GM18907 (cell line): ENCODE measurements around the gene HTRA1.

Experiments
- ATAC-seq: cut with Tn5 transposase; IDR thresholded peaks from one replicate; pipeline ENCODE4 v1.9.1; 2021; ENCODE audit warnings: mild to moderate bottlenecking, moderate library complexity; ENCODE audit not compliant: unreplicated experiment

The HTRA1 gene

DNA sequence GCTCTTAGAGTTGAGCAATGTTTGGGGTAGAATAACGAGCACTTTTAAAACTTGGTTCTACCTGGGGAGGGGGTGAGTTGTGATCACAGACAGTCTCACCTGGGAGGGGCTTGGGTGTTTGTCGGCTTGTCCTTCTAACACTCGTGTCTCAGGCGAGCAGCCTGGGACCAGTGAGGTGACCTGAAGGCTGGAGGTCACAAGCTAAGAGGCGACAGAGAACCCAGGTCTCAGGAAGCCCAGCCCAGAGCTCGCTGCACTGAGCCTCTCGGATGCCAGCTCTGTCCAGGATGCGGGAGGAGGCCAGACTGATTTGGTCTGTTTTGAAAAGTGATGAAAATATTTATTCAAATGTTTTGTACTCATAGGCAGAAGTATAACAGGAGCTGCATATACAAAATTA lies 11.8 kb downstream of the HTRA1 start:
- no peak for ATAC-seq

DNA sequence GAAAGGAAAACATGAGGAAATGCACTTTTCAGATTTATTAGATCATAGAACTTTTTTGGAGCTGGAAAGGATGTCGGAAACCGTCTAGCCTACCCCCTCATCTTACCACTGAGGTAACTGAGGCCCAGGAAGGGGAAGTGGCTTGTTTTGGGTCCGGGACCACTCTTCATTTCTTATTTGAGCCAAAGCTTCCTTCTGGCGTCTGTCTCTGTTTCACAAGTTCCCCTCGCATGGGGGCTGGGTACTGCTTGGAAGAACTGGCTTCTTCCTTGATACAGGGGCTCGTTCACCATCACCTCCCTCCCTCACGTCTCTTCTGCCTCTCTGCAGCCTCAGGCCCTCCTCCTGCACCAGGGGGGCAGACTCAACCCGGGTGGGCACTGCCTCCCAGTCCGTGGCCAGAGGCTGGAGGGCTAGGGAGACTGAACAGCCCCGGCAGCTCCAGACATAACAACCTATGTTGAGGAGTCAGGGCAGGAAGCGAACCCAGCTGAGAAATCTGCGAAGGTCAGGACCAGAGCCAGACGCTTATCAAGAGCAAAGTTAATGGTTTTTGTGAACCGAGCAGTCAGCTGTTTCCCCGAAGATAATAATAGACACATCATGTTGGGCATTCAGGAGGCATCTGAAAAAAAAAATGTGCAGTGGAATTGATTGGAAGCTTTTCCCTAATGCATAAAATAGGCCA lies 12.9 kb downstream of the HTRA1 start:
- ATAC-seq = no peak

DNA sequence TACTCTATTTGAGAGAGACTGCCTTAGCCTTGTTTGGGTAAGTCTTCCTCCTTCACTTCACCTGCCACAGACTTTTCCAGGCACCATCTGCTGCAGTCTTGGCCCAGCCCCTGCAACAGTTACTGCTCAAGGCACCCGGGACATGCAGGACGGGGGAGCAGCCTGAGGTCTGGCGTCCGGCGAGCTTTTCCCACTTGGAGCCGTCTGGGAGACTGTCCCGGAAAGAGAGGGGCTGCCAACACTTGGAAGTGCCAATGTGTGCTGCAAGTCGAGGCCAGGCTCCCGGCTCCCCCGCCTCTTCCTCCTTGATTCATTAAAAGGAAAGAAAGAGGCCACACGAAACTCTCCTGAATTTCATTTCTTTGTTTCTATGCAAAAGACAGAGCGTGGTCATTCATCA lies 13.7 kb downstream of the HTRA1 start:
- no peak for ATAC-seq

DNA sequence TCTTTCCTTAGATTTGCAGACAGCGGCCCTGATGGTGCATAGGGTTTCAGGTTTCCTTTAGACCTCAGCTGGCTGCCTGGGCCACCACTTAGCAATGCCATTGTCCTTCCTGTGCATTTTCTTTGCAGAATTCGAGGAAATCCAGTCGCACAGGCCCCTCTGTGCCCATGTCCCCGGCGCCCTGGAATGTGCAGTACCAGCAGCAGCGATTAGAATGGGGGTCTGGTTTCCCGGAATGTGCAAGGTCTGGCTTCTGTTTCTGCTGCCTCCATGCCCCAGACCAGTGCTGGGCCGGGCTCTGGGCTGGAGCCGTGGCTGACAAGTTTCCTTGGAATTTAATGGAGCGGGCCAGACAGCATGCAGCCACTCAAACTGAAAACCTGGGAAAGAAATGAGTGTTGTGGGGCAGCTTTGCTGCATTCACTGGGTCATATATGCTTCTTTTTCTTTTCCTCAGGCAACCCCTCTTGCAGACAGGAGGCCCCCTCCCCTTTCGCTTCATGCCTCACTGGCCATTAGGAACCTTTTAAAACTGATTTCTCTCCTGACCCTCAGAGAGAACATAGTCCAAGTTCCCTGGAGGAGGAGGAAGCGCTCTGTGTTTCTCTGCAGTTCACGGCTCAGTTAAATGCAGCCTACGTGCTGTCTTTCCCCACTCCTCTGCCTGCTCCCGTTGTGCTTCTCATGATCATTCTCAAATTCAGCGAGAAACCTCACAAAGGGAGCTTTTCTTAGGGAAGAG lies 14.4 kb downstream of the HTRA1 start:
- ATAC-seq = no peak

DNA sequence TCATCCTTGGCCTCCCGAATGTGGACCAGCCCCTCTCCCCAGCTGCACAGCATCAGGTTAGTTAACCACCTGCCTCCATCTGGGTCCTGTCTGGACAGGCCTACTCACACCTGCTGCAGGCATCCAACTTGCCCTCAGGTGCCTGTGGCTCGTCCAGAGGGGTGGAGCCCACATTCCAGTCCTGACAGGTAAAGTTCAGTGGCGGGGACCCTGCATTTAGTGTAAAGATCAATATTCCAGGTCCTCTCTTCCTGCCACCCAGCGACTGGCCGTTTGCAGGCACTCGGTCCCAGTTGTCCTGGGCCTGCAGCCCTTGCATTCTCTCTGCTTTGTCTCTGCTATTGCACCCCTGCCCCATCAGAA lies 15.0 kb downstream of the HTRA1 start:
- ATAC-seq = no peak

DNA sequence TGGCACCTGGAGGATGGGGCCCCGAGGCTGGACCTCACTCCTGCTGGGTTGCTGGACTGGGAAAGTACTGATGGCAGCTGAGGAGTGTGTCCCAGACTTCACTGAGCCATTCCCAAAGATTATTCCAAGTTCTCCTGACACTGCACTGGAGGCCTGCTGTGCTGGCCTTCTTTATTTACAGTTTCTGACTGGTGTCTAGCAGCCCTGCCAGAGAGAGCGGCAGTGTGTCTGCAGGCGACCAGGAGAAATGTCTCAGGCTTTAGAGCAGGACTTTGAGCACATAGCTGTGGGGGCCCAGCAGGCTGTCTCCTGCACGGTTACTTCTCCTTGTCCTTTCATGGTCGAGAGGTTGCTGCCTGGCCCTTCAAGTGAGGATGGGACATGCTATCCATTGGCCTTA lies 16.1 kb downstream of the HTRA1 start:
- ATAC-seq = no peak

DNA sequence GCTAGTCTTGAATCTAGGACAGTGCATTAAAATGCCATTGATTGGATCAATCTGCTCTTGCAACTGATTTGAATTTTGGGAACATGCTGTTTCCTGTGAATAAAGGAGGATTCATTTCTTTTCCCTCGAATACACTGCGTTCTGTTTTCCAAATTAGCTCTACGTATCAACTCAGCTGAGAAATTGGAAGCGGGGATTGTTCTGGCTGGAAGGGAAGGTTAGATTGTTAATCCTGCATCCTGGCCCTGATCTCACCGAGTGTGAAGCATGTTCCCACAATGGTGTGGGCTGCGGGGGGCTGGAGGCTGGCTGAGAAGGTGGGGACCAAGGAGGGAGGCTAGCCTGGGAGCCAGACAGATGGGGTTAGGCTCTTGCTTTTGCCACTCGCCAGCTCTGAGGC lies 17.6 kb downstream of the HTRA1 start:
- no peak for ATAC-seq

DNA sequence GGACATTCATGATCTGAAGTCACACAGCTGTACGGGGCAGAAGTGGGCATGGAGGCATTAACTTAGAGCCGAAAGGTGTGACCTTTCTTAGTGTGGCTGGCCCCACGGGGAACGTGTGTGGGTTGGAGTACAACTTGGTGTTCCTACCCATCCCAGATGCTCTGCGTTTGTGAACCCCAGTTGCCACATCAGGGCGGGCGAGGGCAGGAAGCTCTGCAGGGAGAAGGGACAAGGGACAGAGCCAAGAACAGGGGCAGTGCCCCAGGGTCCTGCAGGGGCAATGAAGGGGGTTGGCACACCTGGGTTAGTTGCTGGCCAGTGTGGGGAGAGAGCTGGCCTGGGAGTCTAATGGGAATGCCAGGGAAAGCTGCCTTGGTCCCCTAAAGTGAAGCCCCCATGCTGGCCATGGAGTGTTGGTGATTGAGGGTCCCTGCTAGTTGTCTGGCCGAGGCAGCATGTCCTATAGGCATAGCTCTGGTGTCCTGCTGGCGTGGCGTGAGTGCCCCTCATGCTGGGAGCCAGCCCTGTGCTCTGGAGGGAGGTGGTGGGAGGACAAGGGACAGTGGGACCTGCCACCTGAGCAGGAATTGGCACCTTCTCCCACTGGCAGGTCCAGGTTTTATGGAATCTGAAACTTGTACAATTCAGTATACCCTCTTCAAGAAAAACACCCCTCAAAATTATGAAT lies 18.9 kb downstream of the HTRA1 start:
- no peak for ATAC-seq

DNA sequence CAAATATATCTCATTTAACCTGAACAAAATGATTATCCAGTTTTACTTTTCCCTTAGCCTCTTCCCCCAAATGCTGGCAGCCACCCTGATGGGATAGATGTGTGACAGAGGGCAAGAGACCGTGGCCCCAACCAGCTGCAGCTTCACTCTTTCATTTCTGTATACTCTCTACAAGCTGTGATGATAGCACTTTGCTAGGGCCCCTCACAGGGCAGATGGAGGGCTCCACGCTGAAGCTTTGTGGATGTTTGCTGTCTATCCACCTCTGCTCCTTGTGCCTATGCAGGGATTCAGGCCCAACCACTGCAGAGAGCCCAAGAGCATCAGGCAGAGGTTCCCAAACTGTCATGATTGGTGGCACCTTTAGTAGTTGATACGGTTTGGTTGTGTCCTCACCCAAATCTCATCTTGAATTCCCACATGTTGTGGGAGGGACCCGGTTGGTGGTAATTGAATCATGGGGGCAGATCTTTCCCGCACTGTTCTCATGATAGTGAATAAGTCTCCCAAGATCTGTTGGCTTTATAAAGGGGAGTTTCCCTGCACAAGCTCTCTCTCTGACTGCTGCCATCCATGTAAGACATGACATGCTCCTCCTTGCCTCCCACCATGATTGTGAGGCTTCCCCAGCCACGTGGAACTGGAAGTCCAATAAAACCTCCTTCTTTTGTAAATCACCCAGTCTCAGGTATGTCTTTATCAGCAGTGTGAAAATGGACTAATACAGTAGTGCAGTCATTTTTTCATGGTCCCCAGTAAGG lies 20.1 kb downstream of the HTRA1 start:
- ATAC-seq = no peak

DNA sequence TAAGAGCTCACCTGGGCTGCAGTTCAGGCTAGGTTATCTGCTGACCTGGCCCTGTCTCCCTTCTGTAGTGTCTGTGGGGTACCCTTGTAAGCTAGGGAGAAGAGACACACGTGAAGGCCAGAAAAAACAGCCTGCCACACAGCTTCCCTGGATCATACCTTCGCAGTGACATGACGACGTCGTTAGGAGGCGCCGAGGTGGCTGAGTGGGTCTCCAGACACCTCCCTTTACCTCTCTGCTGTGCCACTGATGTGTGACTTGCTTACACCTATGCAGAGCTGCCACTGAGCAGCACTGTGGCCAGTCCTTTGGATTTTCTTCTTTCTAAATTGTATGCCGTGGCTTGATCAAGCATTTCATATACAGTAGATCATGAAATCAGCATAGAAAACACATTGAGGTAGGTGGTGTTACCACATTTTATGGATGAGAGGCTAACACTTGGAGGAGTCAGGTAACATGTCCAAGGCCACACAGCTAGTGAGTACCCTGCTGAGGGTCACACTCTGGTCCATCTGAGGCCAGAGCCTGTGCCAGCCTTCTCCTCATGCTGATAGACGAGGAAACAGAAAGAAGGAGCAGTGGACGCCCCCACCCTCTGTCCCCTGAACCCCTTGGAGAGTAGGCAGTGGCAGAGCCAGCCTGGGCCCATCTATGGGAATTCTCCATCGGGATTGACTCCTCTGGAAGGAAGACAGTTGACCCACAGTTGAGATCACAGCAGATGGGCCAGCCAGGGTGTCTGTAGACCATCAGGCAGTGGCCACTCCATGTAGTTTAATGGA lies 23.1 kb downstream of the HTRA1 start:
- no peak for ATAC-seq

DNA sequence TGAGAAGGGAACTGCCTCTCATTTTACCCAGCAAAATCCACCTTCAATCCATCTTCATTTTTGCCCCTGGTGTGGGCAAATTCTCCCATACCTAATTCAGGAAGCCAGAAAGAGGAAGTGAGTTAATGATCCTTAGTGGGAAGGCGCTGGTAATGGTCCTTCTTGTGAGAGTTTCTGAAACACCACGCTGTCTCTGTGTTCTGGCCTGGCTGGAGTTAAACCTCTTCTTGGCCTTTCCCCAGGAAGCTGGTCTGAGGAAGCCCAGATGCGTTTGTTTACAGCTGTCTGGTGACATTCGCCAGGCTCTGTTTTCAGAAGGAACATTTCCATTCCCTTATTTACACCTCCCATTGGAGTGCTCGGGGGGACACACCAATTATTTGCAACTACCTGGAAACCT lies 24.3 kb downstream of the HTRA1 start:
- no peak for ATAC-seq

DNA sequence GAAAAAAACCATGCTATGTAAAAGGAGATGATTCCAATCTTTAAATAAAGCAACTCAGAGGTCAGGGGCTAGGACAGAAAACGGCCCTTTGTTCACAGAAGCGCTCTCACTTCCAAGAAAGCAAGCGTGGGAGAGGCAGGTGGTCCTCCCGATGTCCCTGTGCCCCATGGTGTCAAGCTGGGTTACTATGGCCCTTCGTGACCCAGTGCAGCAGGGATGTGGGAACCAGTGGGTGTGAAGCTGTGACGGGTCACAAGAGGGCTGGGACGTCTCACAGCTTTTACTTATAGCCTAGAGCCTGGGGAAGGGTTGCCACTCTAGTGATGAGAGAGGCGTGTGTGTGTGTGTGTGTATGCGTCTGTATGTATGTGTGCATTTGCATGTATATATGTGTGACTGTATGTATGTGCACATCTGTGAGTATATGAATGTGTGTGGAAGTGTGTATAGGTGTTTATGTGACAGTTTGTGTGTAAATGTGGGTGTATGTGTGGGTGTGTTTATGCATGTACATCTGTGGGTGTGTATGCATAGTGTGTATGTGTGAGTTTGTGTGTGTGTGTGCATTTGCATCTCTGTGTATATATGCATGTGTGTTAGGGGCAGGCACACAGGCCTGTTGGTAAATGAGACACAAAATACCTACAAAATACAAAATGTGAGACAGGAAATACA lies 25.2 kb downstream of the HTRA1 start:
- ATAC-seq = no peak

DNA sequence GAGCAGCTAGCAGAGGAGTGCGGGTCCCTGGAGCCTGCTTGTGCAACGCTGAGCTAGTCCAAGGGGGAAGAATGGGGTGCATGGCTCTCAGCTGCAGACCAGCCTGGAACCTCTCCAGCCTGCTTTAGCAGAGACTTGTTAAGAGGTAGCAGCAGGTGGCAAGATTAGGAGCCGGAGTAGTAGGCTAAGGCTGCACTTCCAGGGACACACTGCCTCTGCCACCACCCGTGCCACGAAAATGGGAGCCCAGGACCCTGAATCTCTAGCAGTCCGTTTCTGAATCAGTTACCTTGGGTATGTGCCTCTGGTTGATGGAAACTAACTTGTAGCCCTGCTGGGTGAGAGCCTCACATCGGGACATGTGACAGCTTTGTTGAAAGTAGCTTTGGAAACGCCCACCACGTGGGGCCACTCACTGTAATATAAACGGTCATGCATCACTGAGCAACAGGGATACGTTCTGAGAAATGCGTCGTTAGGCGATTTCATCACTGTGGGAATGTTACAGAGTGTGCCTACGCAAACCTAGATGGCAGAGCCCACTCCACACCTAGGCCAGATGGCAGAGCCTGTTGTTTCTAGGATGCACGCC lies 25.9 kb downstream of the HTRA1 start:
- no peak for ATAC-seq

DNA sequence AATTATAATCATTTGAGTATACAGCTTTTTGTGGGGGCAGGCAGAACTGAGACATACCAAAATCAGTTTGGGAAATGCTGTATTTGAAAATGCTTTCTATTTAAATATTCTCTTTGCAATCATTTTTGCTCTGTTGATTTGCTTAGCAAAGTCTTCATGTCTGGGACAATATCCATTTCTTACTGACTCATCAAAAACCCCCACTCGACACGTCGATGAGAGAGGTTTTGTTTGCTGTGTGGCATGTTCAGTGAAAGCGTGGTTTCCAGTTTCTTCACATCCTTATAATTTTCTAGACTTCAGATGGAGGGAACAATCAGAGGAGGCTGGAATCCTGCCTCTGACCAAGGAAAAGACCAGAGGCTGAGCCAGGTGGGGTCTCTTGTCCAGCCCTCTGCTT lies 28.9 kb downstream of the HTRA1 start:
- ATAC-seq = no peak

DNA sequence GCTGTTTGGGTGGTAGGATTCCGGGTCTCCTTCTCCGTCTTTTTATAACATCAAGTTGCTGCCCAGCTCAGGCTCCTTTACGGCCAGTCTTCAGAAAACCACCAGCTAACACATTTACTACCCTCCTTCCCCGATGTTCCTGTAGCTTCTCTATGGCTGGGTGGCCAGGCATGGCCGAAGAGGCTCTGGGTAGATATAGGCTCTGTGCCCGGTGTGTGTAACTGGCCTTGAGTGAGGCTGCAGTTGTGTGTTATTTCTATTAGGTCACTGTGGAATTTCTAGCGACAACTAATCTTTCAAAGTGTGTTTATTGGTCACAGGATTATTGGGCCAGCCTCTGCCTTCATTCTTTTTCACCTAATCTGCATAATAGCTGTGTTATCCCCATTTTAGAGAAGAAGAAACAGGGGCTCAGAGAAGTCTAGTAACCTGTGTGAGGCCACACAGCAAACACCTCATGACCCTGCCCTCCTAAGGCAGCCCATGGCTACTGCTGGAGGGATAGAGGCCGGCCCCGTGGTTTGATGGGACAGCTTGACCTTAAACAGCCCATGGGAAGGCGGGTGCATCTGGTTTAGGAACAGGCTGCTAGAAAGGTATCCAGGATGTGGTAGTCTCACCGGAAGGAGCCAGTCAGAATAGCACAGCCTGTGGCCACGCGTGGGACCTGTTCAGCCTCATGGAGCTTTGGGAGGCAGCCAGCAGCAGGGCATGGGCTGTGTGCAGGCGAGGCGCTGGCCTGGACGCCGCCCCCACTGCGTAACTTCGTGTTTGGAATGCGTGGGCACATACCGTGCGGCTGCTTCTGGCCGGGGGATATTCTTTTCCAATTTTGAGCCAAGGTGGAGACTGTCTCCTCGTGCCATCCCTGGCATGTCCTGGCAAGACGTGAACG lies 29.7 kb downstream of the HTRA1 start:
- ATAC-seq = no peak

DNA sequence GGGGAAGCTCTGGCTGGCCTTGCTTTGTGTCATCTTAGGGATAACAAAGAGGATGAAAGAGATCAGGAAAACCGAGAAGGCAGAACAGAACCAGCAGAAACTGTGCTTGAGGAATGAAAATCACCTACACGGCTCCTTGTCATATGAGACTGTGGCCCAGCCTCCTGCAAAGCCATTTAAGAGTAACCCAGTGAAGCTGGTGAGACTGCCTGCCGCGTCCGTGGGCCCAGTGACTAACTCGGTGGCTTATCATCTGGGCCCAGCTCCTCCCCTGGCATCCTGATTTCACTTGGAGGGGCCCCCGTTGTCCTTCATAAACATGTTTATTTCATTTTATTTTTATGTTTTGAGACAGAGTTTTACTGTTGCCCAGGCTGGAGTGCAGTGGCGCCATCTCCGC lies 30.7 kb downstream of the HTRA1 start:
- no peak for ATAC-seq

DNA sequence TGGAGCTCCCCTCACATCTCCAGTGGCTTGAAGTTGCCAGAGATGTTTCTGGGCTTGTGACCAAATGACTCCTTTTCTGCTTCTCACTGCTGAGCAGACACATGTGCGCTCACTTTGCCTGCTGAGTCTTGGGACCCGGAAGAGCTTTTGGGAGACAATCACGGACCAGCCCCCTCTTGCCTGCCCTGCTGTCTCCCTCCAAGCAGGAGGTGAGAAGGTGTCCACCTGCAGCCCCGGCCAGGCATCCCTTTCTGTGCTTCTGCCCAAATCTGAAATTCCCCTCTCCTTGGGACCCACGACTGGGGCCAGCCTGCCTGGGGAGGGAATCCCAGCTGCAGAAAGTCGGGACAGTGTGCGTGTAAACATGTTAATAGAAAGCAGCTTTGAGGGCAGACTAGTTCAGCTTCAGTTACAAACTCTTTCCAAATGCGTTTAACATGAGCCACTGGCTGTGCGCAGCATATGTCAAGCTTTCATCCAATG lies 31.7 kb downstream of the HTRA1 start:
- no peak for ATAC-seq

DNA sequence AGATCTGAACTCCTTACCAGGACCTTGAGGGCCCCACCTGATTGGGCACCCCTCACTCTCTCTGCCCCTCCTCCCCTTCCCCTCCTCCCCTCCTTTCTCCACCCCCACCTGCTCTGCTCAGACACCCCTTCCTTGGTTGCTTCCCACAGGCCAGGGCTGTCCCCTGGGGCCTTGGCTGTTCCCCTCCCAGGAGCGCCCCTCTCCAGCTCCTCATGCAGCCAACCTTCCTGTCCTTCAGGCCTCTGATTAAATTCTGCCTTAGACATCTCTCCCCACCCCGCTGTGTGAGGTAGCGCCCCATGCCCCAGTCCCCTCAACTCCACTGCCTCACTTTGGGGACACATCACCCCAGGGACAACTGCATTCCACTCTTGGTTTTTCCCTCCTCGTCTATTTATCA lies 32.4 kb downstream of the HTRA1 start:
- no peak for ATAC-seq
